GM19467 (cell line): ENCODE results near the gene CACNA1C.

ENCODE experiments used
- ATAC-seq: cut with Tn5 transposase; IDR thresholded peaks from one replicate; pipeline ENCODE4 v1.9.1; 2021; ENCODE audit warnings: mild to moderate bottlenecking, moderate library complexity; ENCODE audit not compliant: unreplicated experiment

CACNA1C gene

GRCh38 chr12:2376908-2377657 lies 324.3 kb downstream of the CACNA1C start:
- no peak for ATAC-seq

DNA sequence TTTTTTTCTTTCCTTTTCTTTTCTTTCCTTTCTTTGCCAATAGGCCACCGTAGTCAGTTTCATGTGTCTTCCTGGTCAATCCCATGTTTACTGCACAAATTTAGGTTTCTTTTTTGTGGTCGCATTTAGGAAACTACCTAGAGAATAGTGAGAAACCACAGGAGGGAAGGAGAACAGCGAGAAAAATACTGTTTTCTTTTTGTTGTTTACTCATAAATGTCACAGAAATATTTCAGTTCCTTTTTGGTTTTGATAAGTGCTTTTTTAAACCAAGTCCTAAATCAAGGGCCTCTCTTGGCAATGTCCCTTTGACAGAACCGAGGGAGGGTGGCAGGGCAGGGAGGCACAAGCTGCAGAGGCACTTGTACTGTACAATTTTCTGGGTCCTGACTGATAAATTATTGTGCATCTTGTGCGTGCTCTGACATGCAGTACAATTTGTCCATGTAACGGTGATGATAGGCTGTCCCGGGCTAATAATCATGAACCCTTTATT lies 326.1 kb downstream of the CACNA1C start:
- ATAC-seq = no peak

GRCh38 chr12:2380946-2381345 lies 328.2 kb downstream of the CACNA1C start:
- no peak for ATAC-seq

DNA sequence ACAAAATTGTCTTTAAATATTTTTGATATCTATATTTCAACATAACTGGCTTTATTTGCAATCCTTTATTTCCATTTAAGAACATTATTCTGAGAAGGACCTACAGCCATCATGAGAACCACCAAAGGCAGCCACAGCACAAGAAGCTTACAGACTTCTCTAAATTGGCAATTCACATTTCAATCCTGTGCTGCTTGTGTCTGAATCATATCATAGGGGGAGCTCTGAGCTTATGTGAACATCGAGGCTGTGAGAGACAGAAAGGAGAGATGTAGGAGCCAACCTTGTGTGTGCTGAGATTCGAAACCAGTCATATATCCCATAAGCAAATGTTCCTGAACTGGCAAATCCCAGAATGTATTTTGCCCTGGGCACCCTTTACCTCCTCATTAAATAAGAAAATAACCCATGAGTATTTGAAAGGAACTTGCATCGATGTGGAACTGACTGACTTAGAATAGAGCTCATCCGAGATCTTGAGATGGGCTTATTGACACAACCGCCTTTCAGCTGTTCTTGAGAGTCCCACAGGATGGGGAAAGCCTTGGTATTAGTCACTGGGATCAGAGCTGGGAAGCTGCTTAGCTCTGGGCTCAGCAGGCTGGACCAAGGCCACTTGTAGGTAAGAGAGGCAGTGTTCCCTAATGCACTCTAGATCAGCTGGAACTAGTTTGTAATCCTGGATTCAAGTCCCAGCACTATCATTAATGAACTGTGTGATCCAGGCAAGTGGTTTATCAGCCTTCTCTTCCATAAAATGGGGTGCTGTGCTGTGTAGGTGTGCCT lies 329.8 kb downstream of the CACNA1C start:
- no peak for ATAC-seq

DNA sequence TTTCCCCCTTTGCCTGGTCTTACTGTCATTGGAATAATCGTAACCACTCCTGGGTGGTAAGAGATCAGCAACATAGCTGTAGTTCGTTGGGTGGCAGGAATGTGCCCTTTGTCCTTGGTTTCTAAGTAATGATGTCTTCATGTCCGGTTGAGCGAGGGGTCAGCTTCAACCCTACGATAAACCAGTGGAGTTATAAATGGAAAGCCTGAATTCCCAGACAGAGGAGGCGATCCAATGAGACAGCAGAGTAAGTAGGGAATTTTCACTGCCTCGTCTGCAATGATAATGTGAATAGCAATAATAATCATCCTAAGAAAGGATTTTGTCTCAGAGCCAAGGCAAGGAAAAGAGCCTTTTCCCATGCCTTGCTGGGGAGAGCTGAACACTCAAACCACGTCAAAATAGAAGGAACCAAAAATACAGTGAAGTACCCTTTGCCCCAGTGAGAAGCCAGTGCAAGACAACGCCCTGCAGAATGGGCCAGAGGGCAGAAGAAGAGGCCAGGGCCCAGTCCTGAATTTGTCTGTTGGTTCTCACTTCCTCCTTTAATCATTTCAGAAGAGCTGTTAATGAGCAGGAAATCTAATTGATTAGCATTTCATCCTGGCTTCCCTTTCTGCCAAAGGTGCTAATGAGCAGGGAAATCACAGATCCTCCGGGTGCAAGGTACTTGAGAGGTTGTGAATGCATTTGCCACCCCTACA lies 330.7 kb downstream of the CACNA1C start:
- no peak for ATAC-seq

DNA sequence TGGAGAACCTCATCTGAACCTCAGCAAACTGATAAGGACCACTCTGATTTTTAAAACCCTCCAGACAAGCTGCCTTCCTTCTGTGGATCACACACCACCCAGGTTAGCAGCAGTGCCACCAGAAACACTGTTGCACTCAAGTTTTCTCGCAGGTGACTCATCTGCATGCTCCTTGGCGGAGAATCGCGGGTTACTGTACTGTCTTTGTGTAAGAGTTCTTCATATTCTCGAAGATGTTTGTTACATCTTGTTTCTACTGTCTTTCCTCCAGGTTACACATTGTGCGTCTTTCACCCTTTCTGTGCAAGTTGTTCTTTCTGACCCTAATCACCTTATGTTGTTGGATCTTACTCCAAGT lies 331.2 kb downstream of the CACNA1C start:
- no peak for ATAC-seq

GRCh38 chr12:2384533-2385351 lies 332.0 kb downstream of the CACNA1C start:
- ATAC-seq = no peak

DNA sequence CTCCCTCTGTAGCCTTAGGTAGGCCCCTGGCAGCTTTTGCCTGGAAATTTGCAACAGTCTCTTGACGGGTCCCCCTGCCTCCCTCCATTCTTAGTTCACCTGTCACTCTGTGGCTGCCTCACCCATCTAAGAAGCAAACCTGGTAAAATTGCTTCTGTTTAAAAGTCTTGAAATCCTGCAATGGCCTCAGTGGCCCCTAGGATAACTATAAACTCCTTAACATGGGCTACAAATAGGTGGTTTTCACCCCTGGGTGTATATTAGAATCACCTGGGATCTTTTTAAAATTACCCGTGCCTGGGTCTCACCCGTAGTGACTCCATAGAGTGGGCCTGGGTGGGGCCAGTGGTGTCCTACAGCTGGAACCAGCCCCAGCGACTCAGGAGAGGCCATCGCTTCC lies 332.7 kb downstream of the CACNA1C start:
- ATAC-seq = no peak

- ATAC-seq = no peak
Observed at GRCh38 chr12:2386566-2386965, 333.8 kb downstream of the CACNA1C start.

- ATAC-seq = no peak
Observed at GRCh38 chr12:2387103-2387834, 334.5 kb downstream of the CACNA1C start.

DNA sequence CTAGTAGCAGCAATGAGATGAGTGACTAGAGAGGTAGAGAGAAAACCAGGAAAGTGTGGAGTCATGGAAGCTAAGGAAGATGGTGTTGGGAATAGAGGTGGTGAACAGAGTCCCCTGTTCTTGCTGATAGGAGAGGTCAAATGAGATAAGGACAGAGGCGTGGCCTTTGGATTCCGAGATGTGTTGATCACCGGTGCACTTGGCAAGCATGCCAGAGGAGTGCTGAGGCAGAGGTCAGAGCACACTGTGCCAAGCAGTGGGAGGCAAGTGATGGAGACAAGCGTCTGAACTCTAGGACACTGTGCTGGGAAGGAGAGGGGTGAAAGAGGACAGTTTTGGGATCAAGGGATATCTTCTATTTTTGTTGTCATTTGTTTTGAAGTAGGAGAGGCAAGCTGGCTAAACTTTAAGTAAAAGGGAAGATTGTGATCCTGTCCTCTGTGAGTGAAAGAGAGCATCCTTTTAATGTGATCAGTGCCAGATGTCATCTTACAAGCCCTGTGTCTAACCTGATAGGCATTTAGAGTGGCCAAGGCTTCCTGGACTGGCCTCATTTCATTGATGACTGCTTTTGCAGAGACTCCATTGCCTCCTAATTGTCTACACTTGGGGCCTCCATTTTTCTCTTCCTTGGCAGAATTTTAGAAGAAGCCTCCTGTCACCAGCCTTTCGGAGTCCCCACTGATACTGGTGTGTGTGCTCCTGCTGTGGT lies 336.4 kb downstream of the CACNA1C start:
- ATAC-seq = no peak

- no peak for ATAC-seq
Observed at GRCh38 chr12:2390133-2390532, 337.3 kb downstream of the CACNA1C start.

- ATAC-seq = no peak
Observed at GRCh38 chr12:2390850-2391390, 338.1 kb downstream of the CACNA1C start.

DNA sequence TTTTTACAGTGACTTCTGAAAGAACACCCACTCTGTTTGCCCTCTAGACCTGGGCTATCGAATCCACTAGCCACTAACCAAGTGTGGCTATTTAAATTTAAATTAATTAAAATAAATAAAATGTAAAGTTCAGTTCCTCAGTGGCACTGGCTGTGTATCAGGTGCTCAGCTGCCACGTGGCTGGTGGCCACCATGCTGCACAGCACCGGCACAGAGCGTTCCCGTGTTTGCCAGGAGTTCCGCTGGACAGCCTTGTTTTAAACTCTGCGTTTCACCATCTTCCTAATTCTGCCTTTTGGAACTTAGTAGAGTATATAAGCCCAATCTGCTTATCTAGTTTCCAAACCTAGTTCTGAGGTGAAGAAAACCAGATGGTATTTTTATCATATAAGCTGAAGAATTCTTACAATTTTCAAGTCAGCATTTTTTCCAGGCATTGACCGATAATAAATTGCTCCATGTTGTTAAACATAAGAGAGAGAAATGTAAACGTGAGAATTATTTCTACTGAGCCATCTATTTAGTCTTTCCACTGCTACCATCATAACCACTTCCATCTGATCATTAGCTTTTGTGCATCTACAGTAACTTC lies 339.0 kb downstream of the CACNA1C start:
- ATAC-seq = no peak

DNA sequence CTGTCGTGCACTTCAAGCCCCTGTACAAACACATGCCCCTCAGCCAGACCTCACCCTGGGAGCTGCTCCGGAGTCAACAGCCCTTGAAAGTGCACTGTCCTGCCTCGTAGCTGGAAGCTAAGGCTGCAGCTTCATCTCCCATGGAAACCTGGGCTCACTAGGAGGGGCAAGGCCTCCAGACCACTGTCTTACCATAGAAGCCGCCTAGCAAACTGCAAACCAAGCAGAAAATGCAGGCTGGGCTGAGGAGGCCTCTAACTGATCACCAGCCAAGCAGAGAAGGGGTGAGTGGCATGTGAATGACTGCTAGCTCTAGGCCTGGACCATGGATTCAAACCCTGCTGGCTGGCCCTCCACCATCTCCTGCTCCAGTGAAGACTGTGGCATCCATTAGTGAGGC lies 340.2 kb downstream of the CACNA1C start:
- no peak for ATAC-seq

- no peak for ATAC-seq
Observed at GRCh38 chr12:2393996-2394395, 341.2 kb downstream of the CACNA1C start.

DNA sequence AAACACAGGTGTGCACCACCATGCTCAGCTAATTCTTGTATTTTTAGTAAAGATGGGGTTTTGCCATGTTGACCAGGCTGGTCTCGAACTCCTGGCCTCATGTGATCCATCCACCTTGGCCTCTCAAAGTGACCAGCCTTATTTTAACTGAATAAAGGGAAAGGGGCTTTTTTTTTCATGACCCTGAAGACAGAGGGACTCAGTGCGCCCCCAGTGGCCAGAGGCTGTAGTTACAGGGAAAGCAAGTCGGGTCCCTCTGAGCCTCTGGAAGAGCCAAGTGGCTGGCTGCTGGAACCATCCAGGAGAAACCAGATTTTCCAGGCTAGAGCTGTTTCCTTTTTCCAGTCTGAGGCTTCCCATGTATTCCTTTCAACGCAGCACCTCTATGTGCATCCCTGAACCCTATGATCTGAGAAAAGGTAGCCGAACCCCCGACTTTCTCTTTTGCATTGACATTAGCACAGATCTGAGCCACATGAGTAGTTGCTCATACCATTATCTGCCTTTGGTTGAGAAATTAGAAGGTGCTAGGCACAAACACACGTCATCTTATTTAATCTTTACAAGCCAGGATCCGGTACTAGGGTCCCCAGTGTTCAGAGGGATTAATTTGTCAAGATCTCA lies 342.7 kb downstream of the CACNA1C start:
- ATAC-seq = no peak

GRCh38 chr12:2396448-2396871 lies 343.7 kb downstream of the CACNA1C start:
- no peak for ATAC-seq
